Measurements from ENCODE around the gene DPP7.
"Not testable (repeated sequence)": the region's sequence is repeated elsewhere in the genome, so short reads cannot be mapped to it uniquely, and the experiment has no call there.

The DPP7 gene

GRCh38 chr9:137139468-137140150 is 25.1 kb upstream of the DPP7 start:
- TF ChIP-seq CTCF (conservative IDR thresholded peaks at IDR 0.05): no peak
- H3K27ac ChIP-seq: no peak overlapping the region

- H3K27ac ChIP-seq: no peak within 1 kb of the TSS
- TF ChIP-seq CTCF (conservative IDR thresholded peaks at IDR 0.05): no peak
Observed at GRCh38 chr9:137138722-137139467, 24.4 kb upstream of the DPP7 start, which contains the start of gene GRIN1. GRIN1 (plus strand) TSS chr9:137139154; CDS start chr9:137139487, 333 bp downstream.

DNA sequence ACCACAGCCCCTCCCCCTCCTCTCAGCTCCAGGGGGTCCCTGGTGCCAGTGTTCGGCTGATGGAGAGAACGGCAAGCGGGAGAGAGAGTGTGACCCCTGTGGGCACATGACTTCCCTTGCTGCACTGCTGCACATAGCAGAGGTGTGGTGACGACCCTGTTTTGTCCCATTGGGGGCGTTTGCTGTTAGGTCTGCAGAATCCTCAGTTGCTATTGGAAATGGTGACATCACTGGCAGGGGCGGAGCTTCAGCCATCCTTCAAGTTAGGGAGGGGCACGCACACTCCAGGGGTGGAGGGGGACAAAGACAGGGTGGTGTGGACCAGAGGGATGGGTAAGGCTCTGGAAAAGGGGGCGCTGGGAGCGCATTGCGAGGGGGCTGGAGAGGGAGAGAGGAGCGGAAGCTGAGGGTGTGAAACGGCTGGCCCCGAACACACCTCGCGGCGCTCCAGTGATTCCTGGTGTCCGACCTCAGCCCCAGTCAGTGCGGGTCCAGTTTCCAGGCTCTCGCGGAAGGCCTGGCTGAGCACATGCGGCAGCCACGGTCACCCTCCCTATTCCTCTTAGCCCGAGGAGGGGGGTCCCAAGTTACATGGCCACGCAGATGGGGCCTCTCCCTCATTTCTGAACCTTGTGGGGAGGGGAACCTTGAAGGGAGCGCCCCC is 23.7 kb upstream of the DPP7 start:
- TF ChIP-seq CTCF (conservative IDR thresholded peaks at IDR 0.05): no peak
- no peak overlapping the region for H3K27ac ChIP-seq

GRCh38 chr9:137136881-137137607 is 22.5 kb upstream of the DPP7 start:
- H3K27ac ChIP-seq: no peak overlapping the region
- no peak for TF ChIP-seq CTCF (conservative IDR thresholded peaks at IDR 0.05)

DNA sequence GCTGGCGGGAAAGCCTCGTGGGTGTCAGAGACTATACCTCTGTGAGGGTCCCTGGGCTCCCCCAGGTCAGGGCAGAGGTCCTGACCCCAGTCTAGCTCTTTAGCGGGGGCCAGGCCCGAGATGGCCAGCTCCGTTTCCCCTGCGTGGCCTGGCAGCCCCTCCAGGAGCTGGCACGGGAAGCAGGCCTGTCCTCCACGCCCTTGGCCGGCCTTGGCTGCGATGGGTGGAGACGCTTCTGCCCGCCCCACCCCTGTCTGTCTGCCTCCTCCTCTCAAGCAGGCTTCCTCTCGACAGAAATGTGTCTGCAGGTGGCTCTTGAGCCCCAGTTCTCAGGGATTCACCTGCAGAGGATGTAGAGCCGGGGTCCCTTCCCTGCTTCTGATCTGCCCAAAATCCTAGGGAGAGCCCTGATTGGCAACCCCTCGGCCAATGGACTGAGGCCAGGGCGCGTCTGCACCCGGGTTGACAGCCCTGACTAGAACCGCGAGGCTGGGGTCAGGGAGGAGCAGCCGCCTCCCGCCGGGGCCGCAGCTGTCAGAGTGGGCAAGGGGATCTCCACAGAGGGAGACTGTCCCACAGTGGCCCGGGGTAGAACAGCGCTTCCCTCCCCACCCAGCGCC is 21.8 kb upstream of the DPP7 start:
- no peak for TF ChIP-seq CTCF (conservative IDR thresholded peaks at IDR 0.05)
- no peak overlapping the region for H3K27ac ChIP-seq

DNA sequence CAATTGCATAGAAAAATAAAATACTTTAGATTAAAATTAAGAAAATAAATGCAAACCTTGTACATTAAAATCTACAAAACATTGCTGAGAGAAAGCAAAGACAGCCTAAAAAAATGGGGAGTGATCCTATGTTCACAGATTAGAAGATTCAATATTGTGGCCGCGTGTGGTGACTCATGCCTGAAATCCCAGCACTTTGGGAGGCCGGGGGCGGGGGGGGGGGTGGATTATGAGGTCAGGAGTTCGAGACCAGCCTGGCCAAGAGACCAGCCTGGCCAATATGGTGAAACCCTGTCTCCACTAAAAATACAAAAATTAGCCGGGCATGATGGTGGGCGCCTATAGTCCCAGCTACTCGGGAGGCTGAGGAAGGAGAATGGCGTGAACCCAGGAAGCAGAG is 20.6 kb upstream of the DPP7 start:
- H3K27ac ChIP-seq: not testable (repeated sequence)

GRCh38 chr9:137134191-137134590 is 19.7 kb upstream of the DPP7 start:
- H3K27ac ChIP-seq: no peak overlapping the region
- no peak for TF ChIP-seq CTCF (conservative IDR thresholded peaks at IDR 0.05)

All from VCaP (cell line).